Measurements from ENCODE around the gene SLC44A3. TPM values are rescaled to one million over a fixed set of nuclear protein-coding genes. Genes with fewer than 3 reads are reported as not detected.
A peak's percentile ranks its signal among the peaks of the same experiment; 100 is the strongest.

SLC44A3 gene
- polyA plus RNA-seq, 2 of the 4 experiments (the other 2 are of a cell fraction): 1.9 to 5.4 TPM

- TF ChIP-seq ATOH8 (CRISPR knock-in tag; IDR thresholded peaks at IDR 0.05; ENCODE audit: low read depth): no peak
- TF ChIP-seq EHMT2 (IDR thresholded peaks at IDR 0.05; ENCODE audit: low read depth): no peak
Measured at GRCh38 chr1:94884106-94884505, 63.9 kb downstream of the SLC44A3 start (continued).

GRCh38 chr1:94884507-94884906 lies 64.3 kb downstream of the SLC44A3 start:
- no peak for ATAC-seq
- 80% methylated on average over 6 of the region's 6 CpGs for whole genome bisulfite sequencing (ENCODE audit: missing lambda C conversion rate)

GRCh38 chr1:94886361-94886760 lies 66.2 kb downstream of the SLC44A3 start:
- DNase-seq (ENCODE audit: low read depth in 1 of 2, low spot score in 1 of 2) (no peak), ATAC-seq (no peak; a peak in 1 of 6 replicates), FAIRE-seq (no peak)
- Histone ChIP-seq H3K9me3 (no peaks in the 10 kb centered on the region), H3K4me1 (no peaks in the 10 kb centered on the region), H3K27ac (no peak overlapping the region), H3K4me3 (no peak overlapping the region), H3K4me2 (no peak overlapping the region)
- POLR2A ChIA-PET: no interaction called here
- no peak for TF ChIP-seq REST (IDR thresholded peaks at IDR 0.05)
- TF ChIP-seq BHLHE40 (IDR thresholded peaks at IDR 0.05; ENCODE audit: low read depth, low read length): no peak
- TF ChIP-seq SMC3 (IDR thresholded peaks at IDR 0.05): no peak
- no peak for TF ChIP-seq CBX2 (IDR thresholded peaks at IDR 0.05; ENCODE audit: borderline replicate concordance, low read depth)
- TF ChIP-seq EP300 (IDR thresholded peaks at IDR 0.05): no peak
- TF ChIP-seq RAD21 (conservative IDR thresholded peaks at IDR 0.05 in 1 of 2, IDR thresholded peaks at IDR 0.05 in 1 of 2): no peak
- no peak for TF ChIP-seq PBX3 (IDR thresholded peaks at IDR 0.05)
- no peak for TF ChIP-seq BCL3 (IDR thresholded peaks at IDR 0.05)
- no peak for TF ChIP-seq EHMT2 (IDR thresholded peaks at IDR 0.05; ENCODE audit: low read depth)
- TF ChIP-seq GATA3 (IDR thresholded peaks at IDR 0.05; ENCODE audit: borderline replicate concordance): no peak
- TF ChIP-seq HOXB5 (CRISPR knock-in tag; IDR thresholded peaks at IDR 0.05): no peak
- no peak for TF ChIP-seq JUN (IDR thresholded peaks at IDR 0.05)
- no peak for TF ChIP-seq E2F6 (IDR thresholded peaks at IDR 0.05; ENCODE audit: borderline replicate concordance, low read depth)
- no peak for TF ChIP-seq TFCP2L1 (CRISPR knock-in tag; IDR thresholded peaks at IDR 0.05)
- no peak for TF ChIP-seq MAZ (IDR thresholded peaks at IDR 0.05; ENCODE audit: borderline replicate concordance, low read depth, low read length)
- no peak for TF ChIP-seq HEYL (CRISPR knock-in tag; IDR thresholded peaks at IDR 0.05)
- no peak for TF ChIP-seq ZNF302 (CRISPR knock-in tag; IDR thresholded peaks at IDR 0.05)
- TF ChIP-seq SREBF2 (IDR thresholded peaks at IDR 0.05): no peak
- CTCF ChIA-PET: interaction anchor here (1.6 kb wide), 1 partner anchor 32 kb away, joined by 4 read pairs; no protein-coding TSS in a partner anchor
- WGBS (ENCODE audit: missing lambda C conversion rate): 83% methylated on average over 5 of the region's 5 CpGs

More at GRCh38 chr1:94884507-94884906, 64.3 kb downstream of the SLC44A3 start:
- ChIA-PET CTCF (no interaction called here), POLR2A (no interaction called here)
- no peak for DNase-seq (ENCODE audit: low read depth in 1 of 2, low spot score in 1 of 2)
- no peak for FAIRE-seq
- no peak overlapping the region for H3K4me3 ChIP-seq
- no peak overlapping the region for H3K27ac ChIP-seq
- no peaks in the 10 kb centered on the region for H3K4me1 ChIP-seq
- H3K9me3 ChIP-seq: no peaks in the 10 kb centered on the region
- H3K4me2 ChIP-seq: no peak overlapping the region
- TF ChIP-seq CHD2 (IDR thresholded peaks at IDR 0.05; ENCODE audit: low read length, partially characterized antibody): no peak
- peak; percentile 52 for TF ChIP-seq MAFK (IDR thresholded peaks at IDR 0.05; ENCODE audit: partially characterized antibody)
- TF ChIP-seq ESRRA (IDR thresholded peaks at IDR 0.05; ENCODE audit: borderline replicate concordance, low read length): no peak
- no peak for TF ChIP-seq ELK1 (IDR thresholded peaks at IDR 0.05; ENCODE audit: low read depth, low read length)
